ENCODE results near the gene MARCHF9.

Gene MARCHF9

GRCh38 chr12:57724936-57725740 lies 29.8 kb upstream of the MARCHF9 start:
- DNase-seq: no peak

- no peak for DNase-seq
Measured at GRCh38 chr12:57725851-57726150, 29.1 kb upstream of the MARCHF9 start.

GRCh38 chr12:57726151-57726883 lies 28.6 kb upstream of the MARCHF9 start:
- peak; percentile 23 for DNase-seq

DNA sequence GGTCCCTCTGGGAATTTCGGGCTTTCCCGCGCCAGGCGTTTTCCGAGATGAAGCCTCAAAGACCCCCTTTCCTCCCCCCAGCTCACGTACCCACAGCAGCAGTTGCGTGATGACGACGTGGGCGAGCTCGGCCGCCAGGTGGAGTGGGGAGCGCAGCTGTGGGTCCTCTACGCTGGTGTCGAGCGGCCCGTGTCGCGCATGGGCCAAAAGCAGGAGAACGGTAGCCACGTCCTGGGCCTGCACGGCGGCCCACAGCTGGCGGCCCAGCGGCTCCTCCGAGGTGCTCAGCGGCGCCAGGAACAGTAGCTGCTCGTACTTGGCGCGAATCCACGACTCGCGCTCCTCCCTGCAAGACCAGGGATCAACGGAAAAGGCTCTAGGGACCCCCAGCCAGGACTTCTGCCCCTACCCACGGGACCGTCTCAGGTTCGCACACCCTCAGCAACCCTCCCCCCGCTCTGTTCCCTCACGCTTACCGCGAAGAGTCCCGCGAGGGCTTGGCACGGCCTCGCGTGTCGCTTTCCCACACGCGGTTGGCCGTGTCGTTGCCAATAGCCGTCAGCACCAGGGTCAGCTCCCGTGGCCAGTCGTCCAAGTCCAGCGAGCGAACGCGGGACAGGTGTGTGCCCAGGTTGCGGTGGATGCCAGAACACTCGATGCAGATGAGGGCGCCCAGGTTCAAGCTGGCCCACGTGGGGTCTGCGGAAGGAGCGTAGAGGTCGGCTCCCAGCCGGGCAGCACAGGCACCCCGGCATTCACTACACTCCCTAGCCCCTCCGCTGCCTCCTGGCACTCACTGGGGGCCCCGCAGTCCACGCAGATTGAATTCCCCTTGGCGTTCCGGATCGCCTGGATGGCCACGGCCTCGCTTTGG lies 27.8 kb upstream of the MARCHF9 start:
- DNase-seq: no peak

GRCh38 chr12:57727758-57728395 lies 27.0 kb upstream of the MARCHF9 start:
- no peak for DNase-seq

DNA sequence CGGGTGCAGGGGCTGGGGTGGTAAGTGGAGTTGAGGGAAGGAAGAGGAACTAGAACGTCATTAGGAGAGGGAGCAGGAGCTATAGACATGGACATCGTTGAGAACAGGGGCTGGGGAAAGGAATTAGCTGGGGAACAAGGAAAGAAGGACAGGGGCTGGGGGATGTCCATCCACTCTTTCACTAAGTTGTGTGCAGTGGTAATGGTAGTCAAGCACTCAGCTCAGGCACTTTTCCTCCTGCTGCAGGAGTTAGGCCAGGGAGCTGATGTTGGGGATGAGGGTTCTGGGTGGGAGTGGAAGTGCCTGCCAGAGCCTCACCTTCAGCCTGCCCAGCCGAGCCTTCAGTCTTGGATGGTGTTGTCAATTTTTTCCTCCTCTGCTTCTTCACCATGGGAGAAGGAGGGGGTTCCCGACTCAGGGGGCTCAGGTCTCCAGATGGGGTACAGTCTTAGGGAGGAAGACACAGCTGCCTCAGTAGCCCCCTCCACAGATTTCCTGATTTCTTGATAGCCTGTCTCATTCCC lies 25.5 kb upstream of the MARCHF9 start:
- DNase-seq: no peak

DNA sequence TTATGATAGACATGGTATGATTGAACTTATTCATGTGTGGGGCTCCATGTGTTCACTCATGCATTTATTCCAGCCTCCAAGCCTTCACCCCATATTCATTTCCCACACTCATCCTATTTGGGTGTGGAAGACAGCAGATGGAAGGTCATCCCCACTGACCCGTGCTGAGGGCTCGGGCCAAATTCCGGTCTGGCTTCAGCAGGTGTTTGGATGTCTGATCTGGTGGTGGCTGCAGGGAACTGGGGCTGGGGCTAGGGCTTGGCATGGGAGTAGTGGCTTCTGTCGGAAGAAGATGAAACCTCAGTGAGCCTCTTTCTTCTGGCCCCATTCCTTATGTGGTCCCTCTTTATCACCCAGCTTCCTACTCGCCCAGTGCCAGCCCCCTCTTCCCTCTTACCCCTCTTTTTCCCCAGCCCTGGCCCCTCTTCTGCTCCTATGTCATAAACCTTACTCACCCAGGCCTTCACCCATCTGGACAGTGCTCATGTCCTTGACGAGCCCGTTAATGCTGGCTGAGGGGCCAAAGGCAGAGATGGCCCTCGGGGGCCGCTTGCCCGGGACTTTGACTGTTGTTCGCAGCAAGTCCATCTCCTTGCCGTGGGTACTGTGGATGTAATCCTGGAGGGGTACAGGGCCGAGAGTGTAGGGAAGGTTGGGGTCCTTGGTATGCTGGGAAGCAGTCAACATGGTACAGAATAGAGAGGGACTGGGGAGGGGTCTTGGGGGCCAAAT lies 24.4 kb upstream of the MARCHF9 start:
- DNase-seq: no peak

DNA sequence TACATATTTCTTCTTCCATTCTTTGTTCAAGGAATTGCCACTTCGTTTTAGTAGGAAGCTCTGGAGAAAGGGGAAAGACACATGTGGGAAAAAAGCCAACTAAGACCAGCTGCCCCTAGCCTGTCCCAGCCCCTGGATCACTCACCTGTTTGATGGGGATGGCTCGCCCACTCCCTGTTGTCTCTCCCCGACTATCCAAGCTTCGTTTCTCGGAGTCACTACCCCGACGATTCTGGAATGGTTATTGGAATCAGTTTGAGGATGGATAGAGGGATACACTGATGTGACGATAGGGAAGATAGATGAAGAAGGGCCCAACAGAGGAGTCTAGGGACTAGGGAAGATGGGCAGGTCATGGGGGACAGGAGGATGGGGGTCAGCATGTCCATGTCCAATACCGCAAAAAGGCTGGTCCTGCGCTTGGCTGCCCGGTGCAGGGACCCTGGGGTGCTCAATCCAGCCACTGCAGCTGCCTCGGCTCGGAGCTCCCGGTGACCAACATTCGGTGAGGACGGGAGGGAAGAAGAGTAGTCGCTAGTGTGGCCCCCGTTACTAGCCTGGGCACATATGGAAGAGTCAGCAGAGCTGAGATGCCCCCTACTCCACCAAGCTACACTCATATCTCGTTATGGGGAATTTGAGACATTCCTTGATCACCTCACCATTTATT lies 23.4 kb upstream of the MARCHF9 start:
- DNase-seq: no peak

GRCh38 chr12:57732270-57732669 lies 22.6 kb upstream of the MARCHF9 start:
- no peak for DNase-seq

GRCh38 chr12:57732726-57733593 lies 21.9 kb upstream of the MARCHF9 start:
- no peak for DNase-seq

- no peak for DNase-seq
Measured at GRCh38 chr12:57733928-57734327, 21.0 kb upstream of the MARCHF9 start.

GRCh38 chr12:57734591-57734990 lies 20.3 kb upstream of the MARCHF9 start:
- no peak for DNase-seq

GRCh38 chr12:57735198-57735855 lies 19.6 kb upstream of the MARCHF9 start:
- DNase-seq: no peak

- no peak for DNase-seq
Measured at GRCh38 chr12:57735952-57736740, 18.8 kb upstream of the MARCHF9 start.

DNA sequence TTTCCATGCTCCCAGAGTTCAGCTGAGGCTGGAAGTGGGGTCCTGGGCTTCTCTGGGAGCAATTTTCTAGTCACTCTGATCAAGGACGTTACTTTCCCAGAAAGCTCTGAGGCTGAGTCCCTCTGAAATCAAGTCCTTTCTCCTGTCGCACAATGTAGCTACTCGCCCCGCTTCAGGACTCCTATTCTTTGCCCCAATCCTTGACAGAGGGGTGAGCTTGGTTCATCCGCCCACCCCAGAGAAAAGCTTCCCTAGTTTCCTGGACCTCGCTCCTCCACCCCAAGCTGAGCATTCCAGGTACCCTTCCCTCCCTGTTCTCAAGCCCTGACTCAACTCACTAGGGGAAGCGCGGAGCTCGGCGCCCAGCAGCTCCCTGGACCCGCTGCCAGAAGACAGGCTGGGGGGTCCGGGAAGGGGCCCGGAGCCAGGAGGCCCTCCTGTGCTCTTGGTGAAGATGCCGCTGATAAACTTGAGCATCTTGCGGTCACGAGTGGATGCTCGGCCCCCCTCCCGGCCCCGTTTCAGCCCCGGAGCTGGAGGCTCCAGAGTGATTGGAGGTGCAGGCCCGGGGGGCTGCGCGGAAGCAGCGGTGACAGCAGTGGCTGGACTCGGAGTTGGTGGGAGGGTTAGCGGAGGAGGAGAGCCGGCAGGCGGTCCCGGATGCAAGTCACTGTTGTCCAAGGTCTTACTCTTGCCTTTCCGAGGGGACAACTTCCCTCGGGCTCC lies 18.0 kb upstream of the MARCHF9 start:
- DNase-seq: no peak

DNA sequence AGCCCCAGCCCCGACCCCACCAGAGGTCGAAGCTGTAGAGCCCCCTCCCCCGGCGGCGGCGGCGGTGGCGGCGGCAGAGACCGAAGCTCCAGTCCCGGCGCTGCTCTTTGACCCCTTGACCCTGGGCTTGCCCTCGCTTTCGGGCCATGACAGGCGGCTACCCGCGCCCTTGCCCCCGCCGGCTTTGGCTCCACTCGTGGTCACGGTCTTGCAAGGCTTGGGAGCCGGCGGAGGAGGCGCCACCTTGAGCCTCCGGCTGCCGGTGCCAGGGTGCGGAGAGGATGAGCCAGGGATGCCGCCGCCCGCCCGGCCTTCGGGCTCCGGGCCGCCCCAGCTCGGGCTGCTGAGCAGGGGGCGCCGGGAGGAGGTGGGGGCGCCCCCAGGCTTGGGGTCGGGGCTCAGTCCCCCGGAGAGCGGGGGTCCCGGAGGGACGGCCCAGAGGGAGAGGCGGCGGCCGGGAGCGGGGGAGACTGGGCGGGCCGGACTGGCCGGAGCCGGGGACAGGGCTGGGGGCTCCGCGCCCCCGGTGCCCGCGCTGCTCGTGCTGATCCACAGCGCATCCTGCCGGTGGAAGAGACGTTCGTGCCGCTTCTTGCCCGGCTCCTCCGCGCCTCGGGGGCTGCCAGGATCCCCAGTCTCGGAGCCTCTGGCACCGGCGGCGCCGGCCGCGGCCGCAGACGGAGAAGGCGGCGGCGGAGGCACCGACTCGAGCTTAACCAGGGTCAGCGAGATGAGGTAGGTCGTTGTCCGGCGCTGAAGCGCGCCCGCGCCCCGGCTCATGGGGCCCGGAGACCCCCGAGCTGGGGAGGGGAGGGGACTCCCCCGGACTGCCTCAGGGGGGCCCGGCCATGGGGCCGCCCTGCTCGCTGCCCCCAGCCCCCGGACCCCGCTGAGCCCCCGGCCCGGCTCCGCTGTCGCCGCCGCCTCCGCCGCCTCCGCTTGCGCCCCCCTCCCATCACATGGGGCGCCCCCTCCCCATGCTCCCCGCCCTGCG lies 17.1 kb upstream of the MARCHF9 start:
- DNase-seq: no peak

DNA sequence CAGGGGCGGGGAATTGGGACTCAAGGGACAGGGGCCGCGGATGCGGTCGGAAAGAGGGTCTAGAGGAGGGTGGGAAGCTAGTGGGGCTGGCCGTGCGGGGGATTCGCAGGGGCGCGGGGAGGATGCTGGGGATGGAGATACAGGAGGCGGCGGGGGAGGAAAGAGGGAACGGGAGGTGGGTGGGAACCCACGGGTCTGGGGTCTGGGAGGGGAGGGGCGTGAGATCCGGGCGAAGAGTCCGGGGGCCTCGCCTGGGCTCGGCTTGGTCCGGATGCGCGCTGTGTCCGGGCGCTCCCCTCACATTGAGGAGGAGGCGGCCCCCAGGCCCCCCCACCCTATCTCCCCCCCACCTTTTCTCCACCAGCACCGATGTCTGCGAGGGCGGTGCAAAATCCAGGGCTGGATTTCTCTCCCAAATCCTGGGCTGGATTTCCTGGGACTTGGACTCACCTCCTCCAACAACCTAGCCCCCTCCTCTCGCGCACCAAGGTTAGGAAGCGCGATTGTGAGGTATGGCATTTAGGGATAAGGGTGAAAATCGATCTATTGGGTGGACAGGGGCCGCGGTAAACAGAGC lies 16.2 kb upstream of the MARCHF9 start, which contains the start of gene AGAP2:
AGAP2 (minus strand) TSS at position 82 of the 577 bp plus-strand sequence. CDS start 496 bp downstream, outside the sequence.
- no peak for DNase-seq

Data from inflammatory macrophage treated with lipopolysaccharide for 4 hours (primary cell).